Gastroesophageal sphincter (tissue), 4 donors: ENCODE results near the gene DOCK4. TPM values are rescaled to one million over a fixed set of nuclear protein-coding genes. Genes with fewer than 3 reads are reported as not detected.

Experiments
- ATAC-seq: fragments of 150-250 bp; one replicate; pipeline ENCODE4 v1.9.1; 2016; ENCODE audit warnings: mild to moderate bottlenecking, moderate library complexity
- H3K27ac ChIP-seq, 4 donors: fragments of 200-600 bp; sonication (generic) in 3 of 4; 1 replicate in 3 of 4; 2 replicates in 1 of 4; pipeline ENCODE4 v1.5.1; 2016 to 2019
- H3K27me3 ChIP-seq: fragments of 200-600 bp; sonication (generic); one replicate; pipeline ENCODE4 v1.5.1; 2019
- H3K36me3 ChIP-seq, 2 donors: fragments of 200-600 bp; sonication (generic); one replicate each; pipeline ENCODE4 v1.5.1; 2019; ENCODE audit warnings: control low read depth in 1 of 2
- H3K4me1 ChIP-seq, 3 donors: fragments of 200-600 bp; sonication (generic); 1 replicate in 2 of 3; 2 replicates in 1 of 3; pipeline ENCODE4 v1.5.1; 2016 to 2019; ENCODE audit warnings: control low read depth in 2 of 3
- H3K4me3 ChIP-seq, 2 donors: fragments of 200-600 bp; sonication (generic); one replicate each; pipeline ENCODE4 v1.5.1; 2019; ENCODE audit warnings: mild to moderate bottlenecking in 1 of 2, moderate library complexity in 1 of 2
- H3K9me3 ChIP-seq, 3 donors: fragments of 200-600 bp; sonication (generic); one replicate each; pipeline ENCODE4 v1.5.1; 2017 to 2019; ENCODE audit warnings: control low read depth in 2 of 3
- EP300 ChIP-seq: sonication (generic); formaldehyde crosslinking; IDR thresholded peaks from one replicate; pipeline ENCODE4 v1.6.1; 2017; ENCODE audit warnings: antibody characterized with exemption, mild to moderate bottlenecking
- POLR2A ChIP-seq, 2 donors: fragments of 450-650 bp; IDR thresholded peaks; one replicate each; pipeline ENCODE4 v1.6.1; 2017; ENCODE audit warnings: antibody characterized with exemption in 2 of 2, mild to moderate bottlenecking in 2 of 2, moderate library complexity in 1 of 2
- POLR2AphosphoS5 ChIP-seq: sonication (generic); formaldehyde crosslinking; IDR thresholded peaks from one replicate; pipeline ENCODE4 v1.6.1; 2017; ENCODE audit warnings: antibody characterized with exemption
- WGBS, 2 donors: methylation state at CpG; one replicate each; pipeline ENCODE4 v1.1.5; 2018; ENCODE audit warnings: low coverage in 1 of 2; 5-methylcytosine and 5-hydroxymethylcytosine counted together
- total RNA-seq, 4 donors: library from RNA; depleted of rRNA; stranded (reverse); fragments of >200 nt; gene quantifications; one replicate each; pipeline ENCODE4 v1.1.0, GENCODE V29; 2016
- TF ChIP-seq, protein P1 (sequence below), 4 experiments: fragments of 200-600 bp in 2 of 4; fragments of 450-650 bp in 2 of 4; sonication (generic) in 1 of 4; IDR thresholded peaks; one replicate each; pipeline ENCODE4 v1.5.1; 2017 to 2019; ENCODE audit warnings: antibody characterized with exemption in 4 of 4, mild to moderate bottlenecking in 2 of 4, moderate library complexity in 2 of 4

Gene DOCK4
- total RNA-seq, 4 donors from 2014 or later = 14.0 to 34.1 (median 24.2) TPM

DNA sequence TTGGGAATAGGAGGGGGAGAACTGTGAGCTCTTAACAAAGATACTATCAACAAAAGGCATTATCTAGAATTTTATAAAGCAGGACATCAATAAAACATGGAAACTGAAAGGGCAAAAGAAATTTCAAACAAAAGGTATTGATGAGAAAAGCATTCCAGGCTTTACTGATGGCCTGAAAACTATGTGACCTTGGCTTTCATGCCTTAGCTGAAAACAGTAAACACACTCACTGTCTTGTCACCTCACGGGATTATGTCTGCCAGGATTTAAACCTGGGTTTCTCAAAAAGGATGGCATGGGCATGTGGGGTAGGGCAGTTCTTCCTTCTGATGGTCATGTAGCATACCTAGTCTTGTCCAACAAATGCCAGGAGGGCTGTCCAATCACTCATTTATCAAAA is 22.9 kb downstream of the DOCK4 start:
- 82 to 90% methylated on average over 1 of the region's 1 CpG for WGBS, 2 donors

DNA sequence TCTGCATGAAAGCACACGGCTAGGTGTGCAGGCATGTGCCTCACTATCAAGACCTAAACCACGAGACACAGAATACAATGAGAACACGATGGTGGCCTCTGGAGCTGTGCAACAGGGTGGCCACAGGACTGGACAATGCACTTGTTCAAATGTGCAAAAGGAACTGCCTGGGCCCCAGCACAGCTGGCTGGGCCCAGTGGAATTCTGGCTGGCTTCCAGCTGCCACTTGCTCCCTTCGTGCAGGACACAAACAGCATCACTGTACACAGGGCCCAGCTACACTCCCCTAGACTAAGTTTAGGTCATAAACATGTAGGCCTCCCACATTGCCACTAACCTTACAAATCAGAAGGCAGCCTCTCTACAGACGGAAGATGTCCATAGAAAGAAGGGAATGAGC is 23.4 kb downstream of the DOCK4 start:
- 78% methylated on average over 2 of the region's 5 CpGs; no CpG with 5 or more reads in 1 of the 2 donors for WGBS, 2 donors
- H3K4me3 ChIP-seq = no peak overlapping the region

More for the DNA sequence above, 22.9 kb downstream of the DOCK4 start:
- no peaks in the 10 kb centered on the region for H3K27me3 ChIP-seq
- ATAC-seq = no peak
- no peaks in the 10 kb centered on the region for H3K36me3 ChIP-seq
- TF ChIP-seq, protein P1, sequence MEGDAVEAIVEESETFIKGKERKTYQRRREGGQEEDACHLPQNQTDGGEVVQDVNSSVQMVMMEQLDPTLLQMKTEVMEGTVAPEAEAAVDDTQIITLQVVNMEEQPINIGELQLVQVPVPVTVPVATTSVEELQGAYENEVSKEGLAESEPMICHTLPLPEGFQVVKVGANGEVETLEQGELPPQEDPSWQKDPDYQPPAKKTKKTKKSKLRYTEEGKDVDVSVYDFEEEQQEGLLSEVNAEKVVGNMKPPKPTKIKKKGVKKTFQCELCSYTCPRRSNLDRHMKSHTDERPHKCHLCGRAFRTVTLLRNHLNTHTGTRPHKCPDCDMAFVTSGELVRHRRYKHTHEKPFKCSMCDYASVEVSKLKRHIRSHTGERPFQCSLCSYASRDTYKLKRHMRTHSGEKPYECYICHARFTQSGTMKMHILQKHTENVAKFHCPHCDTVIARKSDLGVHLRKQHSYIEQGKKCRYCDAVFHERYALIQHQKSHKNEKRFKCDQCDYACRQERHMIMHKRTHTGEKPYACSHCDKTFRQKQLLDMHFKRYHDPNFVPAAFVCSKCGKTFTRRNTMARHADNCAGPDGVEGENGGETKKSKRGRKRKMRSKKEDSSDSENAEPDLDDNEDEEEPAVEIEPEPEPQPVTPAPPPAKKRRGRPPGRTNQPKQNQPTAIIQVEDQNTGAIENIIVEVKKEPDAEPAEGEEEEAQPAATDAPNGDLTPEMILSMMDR (IDR thresholded peaks at IDR 0.05) = no peak
- no peak for TF ChIP-seq EP300
- TF ChIP-seq POLR2AphosphoS5 = no peak
- TF ChIP-seq POLR2A (IDR thresholded peaks at IDR 0.05) = no peak
- H3K27ac ChIP-seq = no peak overlapping the region
- no peak overlapping the region for H3K4me3 ChIP-seq
- H3K4me1 ChIP-seq = peaks cover 0 to 23% (median 0%) of the 10 kb centered on the region in 3 donors
- no peaks in the 10 kb centered on the region for H3K9me3 ChIP-seq

DNA sequence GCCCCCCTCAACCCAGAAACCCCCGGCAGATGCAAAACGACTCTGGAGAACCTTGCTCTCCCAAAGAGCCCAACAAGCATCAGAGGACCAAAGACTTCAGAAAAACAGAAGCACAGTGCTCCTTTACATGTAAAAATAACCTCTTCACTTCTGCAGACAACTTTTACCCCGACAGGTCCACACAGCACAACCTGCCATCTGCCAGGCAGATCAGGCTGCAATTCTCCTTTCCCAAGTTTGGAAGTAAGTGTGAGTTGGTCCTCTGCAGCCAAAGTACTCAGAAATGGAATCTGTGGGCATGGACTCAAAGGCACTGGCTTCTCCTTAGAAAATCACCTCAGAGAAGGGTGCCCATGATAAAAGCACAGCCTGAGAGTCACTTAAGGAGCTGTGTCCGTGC is 26.0 kb downstream of the DOCK4 start:
- TF ChIP-seq POLR2AphosphoS5 (no peak), EP300 (no peak), POLR2A (IDR thresholded peaks at IDR 0.05) (no peak)
- TF ChIP-seq, protein P1 (IDR thresholded peaks at IDR 0.05) = no peak
- no peak overlapping the region for H3K27ac ChIP-seq
- no peaks in the 10 kb centered on the region for H3K27me3 ChIP-seq
- H3K4me1 ChIP-seq = peaks cover 0 to 20% (median 0%) of the 10 kb centered on the region in 3 donors
- ATAC-seq = no peak
- 62 to 71% methylated on average over 2 to 3 of the region's 4 CpGs for WGBS, 2 donors
- no peak overlapping the region for H3K4me3 ChIP-seq
- no peaks in the 10 kb centered on the region for H3K9me3 ChIP-seq
- H3K36me3 ChIP-seq = no peaks in the 10 kb centered on the region

More for the DNA sequence above, 23.4 kb downstream of the DOCK4 start:
- TF ChIP-seq EP300 (no peak), POLR2AphosphoS5 (no peak), POLR2A (IDR thresholded peaks at IDR 0.05) (no peak)
- TF ChIP-seq, protein P1 (IDR thresholded peaks at IDR 0.05) = no peak
- no peak for ATAC-seq
- Histone ChIP-seq H3K9me3 (no peaks in the 10 kb centered on the region), H3K36me3 (no peaks in the 10 kb centered on the region), H3K27ac (no peak overlapping the region), H3K4me1 (peaks cover 0 to 23% (median 0%) of the 10 kb centered on the region in 3 donors), H3K27me3 (no peaks in the 10 kb centered on the region)

DNA sequence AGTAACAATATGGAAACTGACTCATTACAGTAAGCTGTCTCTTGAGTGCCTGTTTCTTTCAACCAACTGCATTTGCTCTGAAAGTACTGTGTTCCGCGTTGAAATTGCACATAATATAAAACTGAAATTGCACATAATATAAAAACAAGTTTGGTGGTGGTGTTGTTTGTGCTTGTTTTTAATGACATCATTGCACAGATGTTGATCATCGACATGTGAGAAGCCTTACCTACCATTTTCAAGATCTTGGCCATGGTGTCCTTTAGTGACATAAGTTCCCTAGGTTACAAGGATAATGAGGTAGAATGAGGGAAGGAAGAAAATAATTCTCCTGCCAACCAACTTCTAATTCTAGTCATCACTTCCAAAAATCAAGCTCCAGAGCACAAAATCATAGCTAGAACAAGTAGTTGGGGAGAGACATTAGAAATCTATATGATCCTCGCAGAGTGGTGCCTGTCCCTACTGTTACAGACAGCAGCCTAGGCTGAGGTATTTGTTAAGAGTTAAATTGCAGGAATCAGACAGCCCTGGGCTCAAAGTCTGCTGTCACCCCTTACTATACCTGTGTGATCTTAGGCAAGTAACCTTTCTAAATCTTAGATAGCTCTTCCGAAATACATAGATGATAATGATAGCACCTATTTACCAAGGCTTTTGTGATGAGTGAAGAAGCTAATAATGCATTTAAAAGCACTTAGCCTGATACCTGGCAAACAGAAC is 29.3 kb downstream of the DOCK4 start:
- WGBS, 2 donors = 87 to 89% methylated on average over 4 to 5 of the region's 5 CpGs
- H3K9me3 ChIP-seq = no peaks in the 10 kb centered on the region
- H3K36me3 ChIP-seq = no peaks in the 10 kb centered on the region
- TF ChIP-seq POLR2AphosphoS5 (no peak), EP300 (no peak), POLR2A (IDR thresholded peaks at IDR 0.05) (no peak)
- TF ChIP-seq, protein P1 (IDR thresholded peaks at IDR 0.05) = no peak
- H3K27ac ChIP-seq = no peak overlapping the region
- peaks cover 0 to 18% (median 0%) of the 10 kb centered on the region in 3 donors for H3K4me1 ChIP-seq
- no peak overlapping the region for H3K4me3 ChIP-seq
- ATAC-seq = no peak
- H3K27me3 ChIP-seq = no peaks in the 10 kb centered on the region

DNA sequence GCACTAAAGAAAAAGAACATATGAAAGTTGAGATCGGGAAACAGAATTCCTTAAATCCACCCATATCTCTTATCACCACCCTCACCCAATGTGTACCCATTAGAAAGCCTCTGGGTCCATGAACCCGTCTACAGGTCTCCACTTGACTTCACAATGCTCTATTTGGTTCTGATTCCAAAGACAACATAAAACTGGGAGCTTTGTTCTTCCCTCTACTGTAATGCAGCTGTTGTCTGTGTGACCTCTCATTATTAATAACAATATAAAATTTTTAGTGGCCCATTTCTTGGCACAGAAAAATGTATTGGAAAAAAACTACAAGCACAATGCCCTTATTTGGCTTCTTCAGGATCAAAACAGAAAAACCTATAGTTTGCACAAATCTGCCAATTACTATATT is 30.0 kb downstream of the DOCK4 start:
- H3K27ac ChIP-seq = no peak overlapping the region
- H3K27me3 ChIP-seq = no peaks in the 10 kb centered on the region
- H3K4me3 ChIP-seq = no peak overlapping the region
- 66 to 79% methylated on average over 2 of the region's 2 CpGs for WGBS, 2 donors
- no peaks in the 10 kb centered on the region for H3K9me3 ChIP-seq
- peaks cover 0 to 18% (median 0%) of the 10 kb centered on the region in 3 donors for H3K4me1 ChIP-seq
- no peak for TF ChIP-seq EP300
- no peak for TF ChIP-seq POLR2AphosphoS5
- no peak for TF ChIP-seq POLR2A (IDR thresholded peaks at IDR 0.05)
- TF ChIP-seq, protein P1 (IDR thresholded peaks at IDR 0.05) = no peak
- no peak for ATAC-seq
- H3K36me3 ChIP-seq = no peaks in the 10 kb centered on the region
